AG04450 (cell line): ENCODE data around the gene BANF2. TPM values are rescaled to one million over a fixed set of nuclear protein-coding genes. Genes with fewer than 3 reads are reported as not detected.

ENCODE experiments used
- CTCF ChIA-PET: fragments of 300-600, 350-600 bp; formaldehyde crosslinking; extraction: SDS; loops from one replicate; lab custom pipeline; 2022; ENCODE audit warnings: antibody characterized with exemption, inconsistent platforms; lab: Charles Lee
- POLR2A ChIA-PET: fragments of 350-600 bp; formaldehyde crosslinking; extraction: SDS; loops from one replicate; lab custom pipeline; 2021; ENCODE audit warnings: antibody characterized with exemption, inconsistent platforms; lab: Yijun Ruan, JAX
- DNase-seq: peaks from one replicate; pipeline ENCODE4 v3.0.0-alpha.2; 2011; ENCODE audit warnings: low read depth, low spot score
- H3K27ac ChIP-seq: one replicate; pipeline ENCODE4 v1.5.1; 2012; ENCODE audit warnings: low read depth, low read length, control low read depth
- H3K27me3 ChIP-seq: one replicate; pipeline ENCODE4 v1.6.0; 2012; ENCODE audit warnings: low read length; ENCODE audit not compliant: control insufficient read depth, insufficient read depth
- H3K4me3 ChIP-seq: 2 replicates; pipeline ENCODE4 v1.5.1; 2011; ENCODE audit warnings: mild to moderate bottlenecking, low read depth, low read length, control low read depth
- H3K9me3 ChIP-seq: 2 replicates; pipeline ENCODE4 v1.5.1; 2012; ENCODE audit warnings: low read length; ENCODE audit not compliant: control insufficient read depth, insufficient read depth
- CTCF ChIP-seq: IDR thresholded peaks from 2 replicates; pipeline ENCODE4 v1.5.1; 2011; ENCODE audit warnings: low read depth, low read length, control low read depth, inconsistent platforms
- polyA plus RNA-seq: library from polyadenylated mRNA; depleted of rRNA; stranded (reverse); fragments of >200 nt; gene quantifications from 2 replicates; pipeline ENCODE4 v1.2.3, GENCODE V29; 2011

BANF2 gene
- polyA plus RNA-seq, 1 experiment, result not detected

- Histone ChIP-seq H3K27me3 (peaks cover 18% of the 10 kb centered on the region), H3K4me3 (no peak overlapping the region), H3K9me3 (no peaks in the 10 kb centered on the region), H3K27ac (no peak overlapping the region)
- POLR2A ChIA-PET, result interaction anchor here (0.5 kb wide), 1 partner anchor 97 kb away, joined by 6 read pairs; no protein-coding TSS in a partner anchor
- CTCF ChIA-PET, result no interaction called here
- TF ChIP-seq CTCF, result no peak
- no peak for DNase-seq
Observed at GRCh38 chr20:17750722-17751045, 50.9 kb downstream of the BANF2 start.

- Histone ChIP-seq H3K27me3 (peaks cover 18% of the 10 kb centered on the region), H3K9me3 (no peaks in the 10 kb centered on the region), H3K27ac (no peak overlapping the region), H3K4me3 (no peak overlapping the region)
- DNase-seq, result no peak
- no peak for TF ChIP-seq CTCF
- CTCF ChIA-PET, result no interaction called here
- POLR2A ChIA-PET, result no interaction called here
Observed at GRCh38 chr20:17751640-17752039, 51.9 kb downstream of the BANF2 start.

GRCh38 chr20:17752459-17752858 lies 52.7 kb downstream of the BANF2 start:
- ChIA-PET CTCF (interaction anchor here (0.6 kb wide), 1 partner anchor 122 kb away, joined by 3 read pairs; no protein-coding TSS in a partner anchor), POLR2A (no interaction called here)
- Histone ChIP-seq H3K27me3 (peaks cover 18% of the 10 kb centered on the region), H3K4me3 (no peak overlapping the region), H3K27ac (no peak overlapping the region), H3K9me3 (no peaks in the 10 kb centered on the region)
- no peak for TF ChIP-seq CTCF
- no peak for DNase-seq

GRCh38 chr20:17753516-17753915 lies 53.8 kb downstream of the BANF2 start:
- Histone ChIP-seq H3K9me3 (peaks cover 8% of the 10 kb centered on the region; the same call in 1 of the 2 replicates), H3K27ac (no peak overlapping the region), H3K4me3 (no peak overlapping the region), H3K27me3 (peaks cover 18% of the 10 kb centered on the region)
- no peak for DNase-seq
- CTCF ChIA-PET, result no interaction called here
- no peak for TF ChIP-seq CTCF
- POLR2A ChIA-PET, result no interaction called here

- H3K4me3 ChIP-seq, result no peak overlapping the region
- DNase-seq, result no peak
- ChIA-PET CTCF (no interaction called here), POLR2A (no interaction called here)
- peaks cover 14% of the 10 kb centered on the region; the same call in 1 of the 2 replicates for H3K9me3 ChIP-seq
- peaks cover 18% of the 10 kb centered on the region for H3K27me3 ChIP-seq
- no peak for TF ChIP-seq CTCF
- H3K27ac ChIP-seq, result no peak overlapping the region
Observed at GRCh38 chr20:17756529-17756928, 56.8 kb downstream of the BANF2 start.
